Iris pigment epithelial cell (primary cell): Measurements from ENCODE around the gene SNX17.

Experiments used
- DNase-seq: peaks from one replicate; pipeline ENCODE4 v3.0.0-alpha.2; 2011; ENCODE audit warnings: low read depth

The SNX17 gene

DNA sequence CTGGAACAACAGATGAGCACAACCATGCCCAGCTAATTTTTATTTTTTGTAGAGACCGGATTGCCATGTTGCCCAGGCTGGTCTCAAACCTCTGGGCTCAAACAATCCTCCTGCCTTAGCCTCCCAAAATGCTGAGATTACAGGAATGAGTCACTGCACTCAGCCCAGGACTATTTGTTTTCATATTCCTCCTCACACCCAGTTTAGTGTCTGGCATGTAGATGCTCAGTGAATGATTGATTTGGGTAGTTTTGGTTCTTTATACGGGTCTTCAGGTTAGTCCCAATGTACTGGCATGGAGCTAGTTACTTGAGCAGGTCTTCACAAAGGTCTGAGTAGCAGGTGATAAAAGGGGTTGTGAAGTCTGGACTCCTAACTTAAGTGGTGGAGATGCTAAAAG lies 6.5 kb upstream of the SNX17 start:
- DNase-seq: no peak

DNA sequence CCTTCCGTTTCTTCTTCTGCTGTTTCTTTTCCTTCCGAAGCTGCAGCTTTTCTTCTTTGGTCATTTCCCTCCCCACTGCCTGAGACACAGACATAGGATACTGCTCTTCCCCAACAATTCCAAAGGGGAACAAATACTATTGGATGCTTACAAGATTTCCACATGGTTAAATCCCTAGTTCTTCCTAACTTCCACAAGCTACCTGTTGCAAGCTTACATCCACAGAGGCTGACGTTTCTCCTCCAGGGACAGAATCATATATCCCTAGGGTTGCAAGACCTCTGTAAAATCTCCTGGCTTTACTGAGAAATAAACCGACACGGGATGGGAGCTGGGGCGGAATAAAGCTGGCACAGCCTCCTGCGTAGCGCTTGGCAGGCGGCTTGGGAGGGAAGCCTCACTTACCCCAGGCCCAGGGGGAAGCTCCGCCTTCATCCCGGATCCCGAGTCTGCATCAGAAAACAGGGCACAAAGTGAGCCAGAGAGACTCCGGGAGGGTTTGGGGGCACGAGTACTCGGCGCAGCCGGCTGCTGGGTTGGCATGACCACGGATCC lies 868 bp upstream of the SNX17 start:
- DNase-seq: peak; percentile 58

DNA sequence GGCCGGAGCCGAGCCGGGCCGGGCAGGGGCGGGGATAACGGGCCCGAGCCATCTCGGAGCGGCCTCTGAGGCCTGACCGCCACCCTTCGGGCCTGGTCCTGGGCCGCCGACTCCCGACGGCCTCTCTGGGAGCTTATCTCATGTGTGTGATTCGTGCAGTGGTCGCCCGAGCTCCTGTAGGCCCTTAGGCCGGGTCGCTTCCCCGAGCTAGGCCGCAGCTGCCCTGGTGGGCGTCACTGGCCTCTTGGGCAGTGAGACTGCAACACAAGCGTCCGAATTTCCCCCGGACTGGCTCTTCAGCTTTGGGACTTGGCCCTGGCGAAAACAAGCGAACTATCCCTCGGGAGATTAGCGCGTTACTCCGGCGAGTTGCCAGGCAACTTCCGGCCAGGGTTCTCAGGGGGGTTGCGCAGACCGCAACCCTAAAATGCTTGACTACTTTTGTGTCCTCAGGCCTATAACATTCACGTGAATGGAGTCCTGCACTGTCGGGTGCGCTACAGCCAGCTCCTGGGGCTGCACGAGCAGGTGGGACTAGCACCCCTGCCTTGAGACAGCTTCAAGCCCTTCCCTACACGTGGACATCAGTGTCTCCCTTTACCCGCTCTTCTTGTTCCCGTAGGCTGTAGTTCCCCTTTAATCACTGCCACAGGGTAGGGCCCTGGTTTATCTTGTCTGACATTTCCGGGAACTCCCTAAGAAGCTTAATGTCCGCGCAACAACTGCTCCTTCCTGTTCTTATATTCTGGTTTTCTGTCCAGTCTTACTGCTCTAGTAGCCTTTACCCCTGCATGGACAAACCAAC lies 602 bp downstream of the SNX17 start:
- peak; percentile 75 for DNase-seq

DNA sequence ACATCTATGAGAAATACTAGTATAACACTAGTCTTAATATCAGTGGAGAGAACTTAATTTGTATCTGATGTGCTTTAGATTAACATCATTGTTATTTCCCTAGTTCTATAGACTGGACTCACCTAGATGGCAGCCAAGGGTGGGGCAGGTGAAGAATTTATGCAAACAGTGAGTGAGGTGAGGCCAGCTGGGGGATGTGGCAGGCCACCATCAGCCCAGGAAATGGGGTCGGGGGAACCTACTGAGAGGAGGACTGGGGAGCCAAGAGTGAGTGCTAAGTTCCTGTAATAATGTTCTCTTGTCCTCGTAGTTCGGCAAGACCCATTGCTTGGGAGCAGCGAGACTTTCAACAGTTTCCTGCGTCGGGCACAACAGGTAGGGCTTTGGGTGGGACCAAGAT lies 2.5 kb downstream of the SNX17 start:
- no peak for DNase-seq

DNA sequence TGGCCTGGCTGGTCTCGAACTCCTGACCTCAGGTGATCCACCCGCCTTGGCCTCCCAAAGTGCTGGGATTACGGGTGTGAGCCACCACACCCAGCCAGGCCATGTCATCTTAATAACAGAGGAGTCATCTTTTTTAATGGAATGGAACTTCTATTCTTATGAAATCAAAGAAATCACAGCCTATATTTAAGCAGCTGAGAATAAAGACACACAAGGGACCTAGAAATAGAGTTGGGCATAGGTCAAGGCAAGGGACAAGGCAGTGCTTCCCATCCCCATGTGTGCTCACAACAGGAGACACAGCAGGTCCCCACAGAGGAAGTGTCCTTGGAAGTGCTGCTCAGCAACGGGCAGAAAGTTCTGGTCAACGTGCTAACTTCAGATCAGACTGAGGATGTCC lies 3.2 kb downstream of the SNX17 start:
- no peak for DNase-seq

DNA sequence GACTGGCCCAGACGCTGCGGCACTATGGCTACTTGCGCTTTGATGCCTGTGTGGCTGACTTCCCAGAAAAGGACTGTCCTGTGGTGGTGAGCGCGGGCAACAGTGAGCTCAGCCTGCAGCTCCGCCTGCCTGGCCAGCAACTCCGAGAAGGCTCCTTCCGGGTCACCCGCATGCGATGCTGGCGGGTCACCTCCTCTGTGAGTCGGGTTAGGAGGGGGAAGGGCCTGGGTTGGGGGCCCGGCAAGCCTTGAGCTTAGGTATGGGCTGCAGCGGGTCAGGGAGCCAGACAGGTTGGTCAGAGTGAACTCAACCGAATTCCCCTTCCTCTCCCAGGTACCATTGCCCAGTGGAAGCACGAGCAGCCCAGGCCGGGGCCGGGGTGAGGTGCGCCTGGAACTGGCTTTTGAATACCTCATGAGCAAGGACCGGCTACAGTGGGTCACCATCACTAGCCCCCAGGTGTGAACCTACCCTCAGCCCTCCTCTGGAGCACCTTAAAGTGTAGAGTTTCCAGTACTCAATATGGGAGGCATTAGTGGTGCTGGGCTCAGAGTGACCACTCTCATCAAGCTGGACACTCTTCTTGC lies 5.2 kb downstream of the SNX17 start:
- no peak for DNase-seq

DNA sequence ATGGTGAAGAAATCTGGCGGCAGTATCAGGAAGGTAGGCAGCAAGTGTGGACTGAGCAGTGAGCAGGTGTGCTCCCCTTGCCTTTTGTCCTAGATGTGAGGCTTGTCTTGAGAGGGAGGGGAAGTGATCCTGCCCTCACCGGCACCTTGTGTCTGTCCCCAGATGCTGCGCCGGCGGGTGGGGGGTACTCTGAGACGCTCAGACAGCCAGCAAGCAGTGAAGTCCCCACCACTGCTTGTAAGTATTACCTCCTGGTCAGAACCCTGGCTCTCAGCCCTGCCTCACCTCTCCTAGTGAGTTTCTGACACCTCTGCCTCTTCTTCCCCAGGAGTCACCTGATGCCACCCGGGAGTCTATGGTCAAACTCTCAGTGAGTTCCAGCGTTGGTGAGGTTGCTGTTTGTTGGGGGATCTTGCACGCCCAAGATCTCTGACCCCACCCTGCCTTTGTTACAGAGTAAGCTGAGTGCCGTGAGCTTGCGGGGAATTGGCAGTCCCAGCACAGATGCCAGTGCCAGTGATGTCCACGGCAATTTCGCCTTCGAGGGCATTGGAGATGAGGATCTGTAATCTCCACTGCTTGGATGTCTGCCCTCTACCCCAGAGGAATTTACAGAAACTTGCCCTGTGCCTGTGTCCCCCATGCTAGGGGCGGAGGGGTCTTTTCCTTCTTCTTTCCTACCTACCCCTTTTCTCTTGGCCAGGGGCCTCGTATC lies 5.9 kb downstream of the SNX17 start:
- DNase-seq: no peak

DNA sequence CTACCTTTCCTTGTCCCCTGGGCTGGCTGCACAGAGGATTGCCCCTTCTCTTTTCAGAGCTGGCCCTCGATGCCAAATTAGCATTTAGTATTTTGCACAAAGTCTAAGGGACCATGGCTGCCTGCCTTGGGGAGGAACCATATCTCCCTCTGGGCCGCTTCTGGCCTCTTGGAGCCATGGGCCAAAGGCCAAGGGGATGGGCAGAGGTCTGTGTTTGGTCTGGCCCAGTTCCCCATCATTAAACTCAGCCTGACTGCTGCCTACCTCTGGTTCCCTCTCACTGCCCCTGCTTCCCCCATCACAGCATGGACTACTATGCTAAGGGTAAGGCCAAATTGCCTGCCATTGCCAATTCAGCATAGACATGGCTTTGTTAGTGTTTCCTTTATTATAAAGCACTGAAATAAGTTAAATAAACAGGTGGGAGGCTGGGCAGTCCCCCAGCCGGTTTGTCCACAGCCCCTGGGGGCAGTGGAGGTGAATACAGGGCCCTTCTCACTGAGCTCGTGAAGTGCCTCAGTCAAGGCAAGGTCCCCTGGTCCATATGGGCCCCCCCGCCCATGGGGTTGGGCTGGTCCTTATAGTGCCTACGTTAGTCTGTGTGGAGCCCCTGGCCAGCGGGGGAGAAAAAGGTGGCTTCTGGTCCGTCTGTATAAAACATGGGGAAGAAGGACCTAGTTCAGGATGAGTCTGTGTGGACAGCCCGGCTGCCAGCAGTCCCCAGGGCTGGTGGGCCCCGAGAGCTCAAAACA lies 6.6 kb downstream of the SNX17 start:
- DNase-seq: no peak

DNA sequence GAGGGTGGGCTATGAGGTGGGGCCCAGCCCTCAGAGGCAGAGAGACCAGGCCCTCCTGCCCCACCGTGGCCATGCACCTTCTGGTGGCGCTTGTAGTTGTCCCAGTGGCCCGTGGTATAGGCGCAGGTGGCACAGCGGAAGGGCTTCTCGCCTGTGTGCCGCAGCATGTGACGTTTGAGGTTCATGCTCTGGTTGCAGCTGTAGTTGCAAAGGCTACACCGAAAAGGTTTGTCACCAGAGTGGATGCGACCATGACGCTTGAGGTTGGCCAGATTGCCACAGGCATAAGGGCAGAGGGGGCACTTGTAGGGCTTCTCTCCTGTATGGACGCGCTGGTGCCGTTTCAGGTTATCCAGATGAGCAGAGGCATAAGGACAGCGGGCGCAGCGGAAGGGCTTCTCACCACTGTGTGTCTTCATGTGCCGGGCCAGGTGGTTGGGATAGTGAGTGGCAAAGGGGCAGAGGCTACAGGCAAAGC lies 7.2 kb downstream of the SNX17 start:
- no peak for DNase-seq

DNA sequence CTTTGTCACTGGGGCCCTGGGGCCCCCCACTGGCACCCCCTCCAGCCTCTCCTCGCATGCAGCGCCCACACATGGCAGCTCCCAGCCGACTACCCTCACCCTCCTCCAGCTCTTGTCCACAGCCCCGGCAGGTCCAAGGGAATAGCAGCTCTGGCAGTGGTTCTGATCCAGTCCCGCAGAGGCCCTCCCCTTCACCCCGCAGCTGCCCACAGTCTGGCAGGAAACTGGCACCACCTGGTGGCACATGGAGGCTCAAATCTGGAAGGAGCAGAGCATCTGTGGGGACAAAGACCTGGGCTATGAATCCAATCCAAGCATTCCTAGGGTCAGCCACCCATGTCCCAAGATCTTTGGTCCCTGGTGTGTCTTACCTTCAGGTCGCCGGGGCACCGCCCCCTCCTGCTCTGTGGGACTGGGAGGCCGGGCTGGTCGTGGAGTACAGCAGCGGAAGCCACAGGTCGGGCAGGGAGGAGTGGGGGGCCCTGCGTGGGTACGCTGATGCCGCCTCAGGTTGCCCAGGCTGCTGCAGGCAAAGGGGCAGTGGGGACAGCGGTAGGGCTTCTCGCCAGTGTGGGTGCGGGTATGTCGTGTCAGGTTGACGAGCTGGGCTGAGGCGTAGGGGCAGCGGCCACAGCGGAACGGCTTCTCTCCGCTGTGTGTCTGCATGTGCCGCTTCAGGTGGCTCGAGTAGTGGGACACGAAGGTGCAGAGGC lies 7.8 kb downstream of the SNX17 start:
- DNase-seq: no peak

DNA sequence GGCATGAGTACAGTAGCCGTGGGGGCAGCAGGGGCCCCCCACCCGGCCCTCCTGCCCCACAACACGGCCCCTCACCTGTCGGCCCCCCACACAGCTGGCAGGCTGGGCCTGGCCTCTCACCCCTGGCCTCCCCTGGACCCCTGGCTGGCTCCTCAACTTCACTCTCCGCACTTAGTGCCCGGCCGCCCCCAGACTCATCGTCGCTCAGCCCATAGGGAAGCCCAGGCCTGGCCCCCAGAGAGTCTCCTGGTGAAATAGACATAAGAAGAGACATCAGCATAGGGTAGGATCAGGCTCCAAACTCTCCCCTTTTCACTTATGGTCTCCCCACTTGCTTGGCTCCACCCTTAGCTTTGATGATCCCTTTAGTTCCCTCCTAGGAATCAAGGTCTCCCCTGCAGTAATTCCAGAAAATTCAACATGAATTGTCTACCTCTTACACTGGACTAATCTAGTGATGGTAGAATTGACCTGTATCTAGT lies 8.4 kb downstream of the SNX17 start:
- DNase-seq: no peak

DNA sequence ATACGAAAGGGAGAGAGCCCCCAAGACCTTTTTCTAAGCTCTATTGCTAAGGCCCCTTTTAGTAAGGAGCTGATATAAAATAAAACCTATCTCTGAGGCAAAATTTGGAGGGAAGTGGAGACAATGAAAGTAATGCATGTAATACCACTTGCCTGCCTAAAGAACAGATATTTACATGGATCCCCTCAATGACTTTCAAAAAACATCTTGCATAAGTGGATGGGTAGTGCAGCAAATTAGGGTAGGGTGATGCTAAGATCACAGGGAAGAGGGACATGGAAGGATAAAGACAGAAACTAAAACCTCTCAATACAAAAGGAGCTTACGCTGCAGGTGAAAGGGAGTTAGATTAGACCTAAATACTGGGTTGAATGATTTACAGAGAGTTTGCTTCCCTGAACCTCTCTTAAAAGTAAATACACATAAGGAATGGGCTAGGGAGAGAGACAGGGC lies 9.0 kb downstream of the SNX17 start:
- DNase-seq: no peak

DNA sequence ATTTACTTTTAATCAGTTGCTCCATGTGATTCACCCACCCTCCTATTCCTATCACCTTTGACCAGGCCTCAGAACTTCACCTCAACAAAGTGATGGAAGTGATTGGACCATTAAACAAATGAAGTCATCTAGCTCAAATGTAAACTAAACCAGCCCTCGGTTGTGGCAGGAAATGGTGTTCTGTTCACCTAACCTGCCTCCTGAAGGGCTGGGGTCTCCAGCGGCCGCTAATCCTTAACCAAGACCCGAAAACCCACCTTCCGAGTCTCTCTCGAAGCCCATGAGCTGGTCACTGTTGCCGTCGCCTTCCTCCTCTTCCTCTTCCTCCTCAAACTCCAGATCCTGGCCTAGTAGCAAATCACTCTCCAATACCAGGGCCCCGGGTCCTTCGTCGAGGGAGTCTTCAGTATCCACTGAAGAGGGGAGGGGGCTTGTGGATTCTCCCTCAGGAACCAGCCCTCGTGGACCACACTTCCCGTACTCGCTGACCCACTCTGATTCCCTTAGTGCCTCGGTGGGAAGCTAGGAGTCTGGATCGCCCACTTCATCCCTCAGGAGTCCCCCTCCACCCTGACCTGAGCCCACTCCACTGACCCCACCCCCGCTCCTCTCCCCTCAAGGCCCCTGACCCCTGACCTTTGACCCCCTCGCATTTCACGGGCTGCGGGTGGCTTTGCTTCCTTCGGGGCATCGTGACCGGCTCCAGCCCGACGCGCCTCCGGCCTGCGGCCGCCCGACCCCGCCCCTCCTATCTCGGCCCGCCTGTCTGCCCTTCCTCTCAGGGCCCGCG lies 9.6 kb downstream of the SNX17 start:
- DNase-seq: peak; percentile 63

DNA sequence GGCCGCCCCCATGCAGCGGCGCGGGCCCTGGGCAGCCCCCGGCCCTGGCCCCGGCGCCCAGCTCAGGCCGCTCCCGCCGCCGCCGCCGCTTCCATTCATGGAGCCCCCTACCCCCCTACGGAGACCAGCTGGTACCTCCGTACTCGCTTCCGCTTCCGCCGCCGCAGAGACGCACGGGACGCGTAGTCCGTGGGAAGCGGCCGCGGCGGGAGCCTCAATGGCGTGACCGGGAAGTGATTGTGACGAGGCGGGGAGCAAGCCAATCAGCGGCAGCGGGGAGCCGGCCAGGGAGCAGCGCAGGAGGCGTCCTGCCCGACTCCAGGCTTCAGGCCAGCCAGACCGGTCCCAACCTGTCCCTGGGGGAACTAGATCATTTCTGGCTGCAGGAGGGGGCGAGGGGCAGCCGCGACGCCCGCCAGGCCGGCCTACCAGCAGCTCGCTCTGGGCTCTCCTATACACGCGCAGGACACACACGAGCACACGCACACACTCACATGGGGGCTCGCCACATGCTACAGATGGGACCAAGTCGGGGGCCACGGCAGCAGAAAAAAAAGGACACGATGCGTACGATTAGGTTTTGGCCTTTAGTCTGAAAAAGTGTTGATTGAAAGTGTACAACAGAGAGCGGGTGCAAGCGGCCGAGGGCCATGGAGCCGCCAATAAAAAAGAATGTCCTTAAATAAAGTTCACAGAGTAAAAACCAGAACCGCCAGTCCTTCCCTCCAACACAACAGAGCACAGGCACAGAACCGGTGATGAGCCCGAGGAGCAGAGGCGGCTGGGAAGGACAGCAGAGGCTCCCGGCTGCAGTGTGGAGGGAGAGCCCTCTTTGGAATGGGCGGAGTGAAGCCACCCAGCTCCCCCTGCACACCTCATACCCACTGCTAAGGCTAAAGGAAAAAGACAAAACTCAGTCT lies 10.5 kb downstream of the SNX17 start, which contains the start of gene ZNF513:
ZNF513 (minus strand) TSS at position 109 of the 920 bp plus-strand sequence. CDS start 208 bp downstream, outside the sequence.
- peak; percentile 97 for DNase-seq

DNA sequence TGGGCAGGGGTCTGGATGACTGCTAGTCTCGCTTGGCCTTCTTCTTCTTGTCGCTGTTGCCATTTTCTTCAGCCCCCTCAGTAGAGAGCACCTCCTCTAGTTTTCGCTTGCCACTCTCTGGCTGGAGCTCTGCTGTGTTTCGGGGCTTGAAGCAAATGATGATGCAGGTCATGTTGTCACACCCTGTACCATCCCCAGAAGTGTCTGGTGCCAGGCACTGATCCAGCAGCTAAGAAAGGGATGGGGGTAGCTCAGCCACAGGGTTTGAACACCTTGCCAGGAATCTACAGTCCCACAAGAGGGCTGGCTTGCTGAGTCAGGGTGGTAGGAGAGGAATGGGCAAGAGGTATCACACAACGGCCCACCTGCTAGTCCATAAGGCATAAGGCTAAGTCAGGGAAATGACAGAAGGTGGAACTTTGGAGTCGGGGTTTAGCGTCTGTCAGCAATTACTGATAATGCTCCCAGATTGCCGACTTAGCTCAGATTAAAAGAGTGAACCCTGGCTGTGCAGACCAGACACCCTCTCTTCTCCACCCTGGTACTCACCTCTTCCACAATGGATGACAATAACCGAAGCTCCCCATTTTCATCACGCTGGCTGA lies 11.3 kb downstream of the SNX17 start:
- DNase-seq: no peak

DNA sequence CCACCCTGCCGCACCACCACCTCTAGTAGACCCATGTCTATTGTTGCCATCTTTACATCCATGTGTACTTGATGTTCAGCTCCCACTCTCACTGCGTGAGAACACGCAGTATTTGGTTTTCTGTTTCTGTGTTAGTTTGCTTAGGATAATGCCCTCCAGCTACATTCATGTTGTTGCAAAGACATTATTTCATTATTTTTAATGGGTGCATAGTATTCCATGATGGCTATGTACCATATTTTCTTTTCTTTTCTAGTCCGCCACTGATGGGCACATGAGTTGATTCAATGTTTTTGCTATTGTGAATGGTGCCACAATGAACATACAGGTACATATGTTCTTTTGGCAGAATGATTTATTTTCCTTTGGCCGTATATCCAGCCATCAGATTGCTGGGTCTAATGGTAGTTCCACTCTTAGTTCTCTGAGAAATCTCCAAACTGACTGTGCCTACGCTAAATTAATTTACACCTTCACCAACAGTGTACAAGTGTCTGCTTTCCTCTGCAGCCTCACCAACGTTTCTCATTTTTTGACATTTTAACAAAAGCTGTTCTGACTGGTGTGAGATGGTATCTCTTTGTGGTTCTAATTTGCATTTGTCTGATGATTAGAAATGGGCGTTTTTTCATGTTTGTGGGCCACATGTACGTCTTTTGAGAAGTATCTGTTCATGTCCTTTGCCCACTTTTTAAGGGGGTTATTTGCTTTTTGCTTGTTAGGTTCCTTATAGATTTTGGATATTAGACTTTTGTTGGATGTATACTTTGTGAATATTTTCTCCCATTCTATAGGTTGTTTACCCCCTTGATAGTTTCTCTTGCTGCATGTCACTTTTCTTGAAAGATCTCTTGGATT lies 20.6 kb downstream of the SNX17 start:
- DNase-seq: no peak

DNA sequence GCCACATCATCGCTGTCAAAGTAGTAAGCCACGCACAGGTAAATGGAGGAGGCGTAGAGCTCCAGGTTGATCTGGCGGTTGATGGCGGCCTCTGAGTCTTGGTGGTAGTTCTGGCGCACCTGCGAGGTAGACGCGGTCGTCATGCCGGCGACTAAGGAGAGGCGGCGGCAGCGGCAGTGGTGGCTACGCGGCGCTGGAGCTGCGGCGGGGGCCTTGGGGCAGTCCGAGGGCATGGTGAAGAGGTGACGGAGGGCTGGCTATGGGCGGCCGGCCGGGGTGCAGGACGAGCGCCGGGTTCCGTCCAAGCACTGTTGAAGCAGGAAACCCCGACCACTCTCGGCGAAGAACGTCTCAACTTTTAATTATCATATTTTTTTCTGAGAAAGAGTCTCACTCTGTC lies 22.8 kb downstream of the SNX17 start:
- no peak for DNase-seq

DNA sequence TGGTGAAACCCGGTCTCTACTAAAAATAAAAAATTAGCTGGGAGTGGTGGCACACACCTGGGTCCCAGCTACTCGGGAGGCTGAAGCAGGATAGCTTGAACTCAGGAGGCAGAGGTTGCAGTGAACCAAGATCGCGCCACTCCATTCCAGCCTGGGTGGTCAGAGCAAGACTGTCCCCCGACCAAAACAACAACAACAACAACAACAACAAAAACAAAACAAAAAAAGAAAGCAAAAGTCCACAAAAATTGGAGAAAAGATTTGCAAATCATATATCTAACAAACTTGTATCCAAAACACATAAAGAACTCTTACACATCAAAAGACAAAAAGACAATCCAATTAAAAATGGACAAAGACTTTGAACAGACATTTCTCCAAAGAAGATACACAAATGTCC lies 28.5 kb downstream of the SNX17 start:
- no peak for DNase-seq
